Activated naive CD4-positive, alpha-beta T cell treated with anti-CD3 and anti-CD28 coated beads, Interleukin-2, amount 10 ng/mL, durations not matched to agents 7 days and 5 days (primary cell): Measurements from ENCODE around the gene HHLA2.

ENCODE experiments used
- CTCF ChIA-PET: fragments of 350-600 bp; sonication (Branson Sonifier 250); formaldehyde crosslinking; loops from one replicate; lab custom pipeline; 2021; ENCODE audit warnings: antibody characterized with exemption; lab: Charles Lee
- DNase-seq: peaks from one replicate; pipeline ENCODE4 v3.0.0-alpha.2; 2020
- H3K27ac Mint-ChIP-seq: one replicate; pipeline ENCODE4 v1.8.0; 2021; ENCODE audit warnings: mild to moderate bottlenecking, moderate library complexity, mixed read lengths
- H3K27me3 Mint-ChIP-seq: one replicate; pipeline ENCODE4 v1.8.0; 2021; ENCODE audit warnings: mild to moderate bottlenecking, mixed read lengths
- H3K36me3 Mint-ChIP-seq: one replicate; pipeline ENCODE4 v1.8.0; 2021; ENCODE audit warnings: mixed read lengths
- H3K4me1 Mint-ChIP-seq: one replicate; pipeline ENCODE4 v1.8.0; 2021; ENCODE audit warnings: mixed read lengths
- H3K4me3 Mint-ChIP-seq: one replicate; pipeline ENCODE4 v1.8.0; 2021; ENCODE audit warnings: mild to moderate bottlenecking, moderate library complexity, mixed read lengths
- H3K9me3 Mint-ChIP-seq: one replicate; pipeline ENCODE4 v1.8.0; 2021; ENCODE audit warnings: mixed read lengths

HHLA2 gene

GRCh38 chr3:108416111-108416869 is 119.9 kb downstream of the HHLA2 start:
- H3K27ac Mint-ChIP-seq: no peak overlapping the region
- H3K9me3 Mint-ChIP-seq: no peaks in the 10 kb centered on the region
- H3K4me3 Mint-ChIP-seq: no peak overlapping the region
- CTCF ChIA-PET: interaction anchor here (0.6 kb wide), 1 partner anchor 128 kb away, joined by 3 read pairs; no protein-coding TSS in a partner anchor
- DNase-seq: no peak
- peaks cover 1% of the 10 kb centered on the region for H3K36me3 Mint-ChIP-seq
- H3K27me3 Mint-ChIP-seq: peaks cover 5% of the 10 kb centered on the region
- H3K4me1 Mint-ChIP-seq: no peaks in the 10 kb centered on the region

- DNase-seq: no peak
- no peak overlapping the region for H3K27ac Mint-ChIP-seq
- peaks cover 5% of the 10 kb centered on the region for H3K27me3 Mint-ChIP-seq
- H3K4me3 Mint-ChIP-seq: no peak overlapping the region
- no peaks in the 10 kb centered on the region for H3K4me1 Mint-ChIP-seq
- CTCF ChIA-PET: interaction anchor here (0.6 kb wide), 1 partner anchor 268 kb away, joined by 3 read pairs; no protein-coding TSS in a partner anchor
- H3K36me3 Mint-ChIP-seq: no peaks in the 10 kb centered on the region
- no peaks in the 10 kb centered on the region for H3K9me3 Mint-ChIP-seq
Measured at GRCh38 chr3:108420926-108421325, 124.6 kb downstream of the HHLA2 start.
